ENCODE results near the gene ELAC1. TPM values are rescaled to one million over a fixed set of nuclear protein-coding genes. Genes with fewer than 3 reads are reported as not detected.
"Not testable (repeated sequence)": the region's sequence is repeated elsewhere in the genome, so short reads cannot be mapped to it uniquely, and the experiment has no call there.

The ELAC1 gene
- polyA plus RNA-seq, 3 donors: 16.3 to 18.9 (median 17.9) TPM

- DNase-seq (ENCODE audit: low read depth in 3 of 3, low spot score in 2 of 3): not testable (repeated sequence)
Measured at GRCh38 chr18:50972404-50972803, 4.6 kb downstream of the ELAC1 start.

DNA sequence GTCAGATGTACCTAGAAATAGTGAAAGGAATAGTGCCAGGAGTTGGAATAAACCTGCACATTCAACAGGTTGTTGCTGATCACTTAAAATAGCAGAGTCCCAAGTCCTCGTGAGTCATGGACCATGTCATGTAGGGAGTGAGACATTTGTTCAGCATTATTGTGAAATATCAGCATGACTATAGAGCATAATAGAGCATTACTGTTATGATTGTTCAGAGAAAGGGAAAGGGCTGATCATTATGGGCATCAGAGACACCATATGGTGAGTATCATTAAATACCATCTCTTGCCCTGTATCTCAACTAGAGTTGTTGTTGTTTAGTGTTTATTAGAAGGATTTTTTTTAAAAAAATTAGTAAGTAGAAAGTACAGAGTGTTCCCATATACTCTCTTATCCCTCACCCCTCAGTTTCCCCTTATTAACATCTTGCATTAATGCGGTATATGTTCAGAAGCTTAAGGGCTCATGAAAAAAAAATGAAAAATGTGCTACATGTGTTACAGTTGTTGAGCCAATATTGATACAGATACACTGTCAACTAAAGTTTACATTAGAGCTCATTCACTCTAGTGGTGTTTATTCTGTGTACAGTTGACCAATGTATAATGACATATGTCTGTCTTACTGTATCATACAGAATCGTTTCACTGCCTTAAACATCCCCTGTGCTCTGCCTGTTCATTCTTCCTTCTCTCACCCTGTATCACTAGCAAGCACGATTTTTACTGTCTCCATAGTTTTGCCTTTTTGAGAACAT, 5.7 kb downstream of the ELAC1 start:
- DNase-seq (ENCODE audit: low read depth in 3 of 3, low spot score in 2 of 3): no peak

DNA sequence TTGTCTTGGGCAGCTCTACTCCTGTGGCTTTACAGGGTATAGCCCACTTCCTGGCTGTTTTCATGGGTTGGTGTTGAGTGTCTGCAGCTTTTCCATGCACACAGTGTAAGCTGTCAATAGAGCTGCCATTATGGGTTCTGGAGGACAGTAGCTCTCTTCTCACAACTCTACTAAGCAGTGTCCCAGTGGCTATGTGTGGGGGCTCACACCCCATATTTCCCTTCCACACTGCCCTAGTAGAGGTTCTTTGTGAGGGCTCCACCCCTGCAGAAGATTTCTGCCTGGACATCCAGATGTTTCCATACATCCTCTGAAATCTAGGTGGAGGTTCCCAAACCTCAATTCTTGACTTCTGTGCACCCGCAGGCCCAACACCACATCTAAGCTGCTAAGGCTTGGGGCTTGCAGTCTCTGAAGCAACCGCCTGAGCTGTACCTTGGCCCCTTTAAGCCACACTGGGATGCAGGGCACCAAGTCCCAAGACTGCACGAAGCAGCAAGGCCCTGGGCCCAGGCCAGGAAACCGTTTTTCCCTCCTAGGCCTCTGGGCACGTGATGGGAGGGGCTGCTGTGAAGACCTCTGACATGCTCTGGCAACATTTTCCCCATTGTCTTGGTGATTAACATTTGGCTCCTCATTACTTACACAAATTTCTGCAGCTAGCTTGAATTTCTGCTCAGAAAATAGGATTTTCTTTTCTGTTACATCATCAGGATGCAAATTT, 9.4 kb downstream of the ELAC1 start:
- no peak for DNase-seq (ENCODE audit: low read depth in 3 of 3, low spot score in 2 of 3)

GRCh38 chr18:50981381-50981780, 13.5 kb downstream of the ELAC1 start:
- no peak for DNase-seq (ENCODE audit: low read depth in 3 of 3, low spot score in 2 of 3)

- DNase-seq (ENCODE audit: low read depth in 3 of 3, low spot score in 2 of 3): no peak
Measured at GRCh38 chr18:50982086-50982801, 14.4 kb downstream of the ELAC1 start.

DNA sequence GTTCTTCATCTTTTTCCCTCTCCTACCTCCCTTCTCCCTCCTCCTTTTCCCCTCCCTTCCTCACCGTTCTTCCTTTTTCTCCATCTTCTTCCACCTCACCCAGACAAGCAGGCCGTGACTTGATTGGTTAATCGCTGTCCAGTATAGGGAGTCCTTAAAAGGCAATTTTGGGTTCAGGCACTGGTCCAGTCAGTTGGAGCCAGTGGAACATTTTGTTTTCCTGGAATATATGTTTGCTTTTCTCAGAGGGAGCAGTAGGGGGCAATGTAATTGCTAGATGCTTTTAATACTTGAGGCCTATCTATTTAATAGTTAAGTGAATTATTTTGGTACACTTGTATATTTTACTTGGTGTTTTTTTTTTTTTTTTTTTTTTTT, 15.0 kb downstream of the ELAC1 start:
- DNase-seq (ENCODE audit: low read depth in 3 of 3, low spot score in 2 of 3): no peak

DNA sequence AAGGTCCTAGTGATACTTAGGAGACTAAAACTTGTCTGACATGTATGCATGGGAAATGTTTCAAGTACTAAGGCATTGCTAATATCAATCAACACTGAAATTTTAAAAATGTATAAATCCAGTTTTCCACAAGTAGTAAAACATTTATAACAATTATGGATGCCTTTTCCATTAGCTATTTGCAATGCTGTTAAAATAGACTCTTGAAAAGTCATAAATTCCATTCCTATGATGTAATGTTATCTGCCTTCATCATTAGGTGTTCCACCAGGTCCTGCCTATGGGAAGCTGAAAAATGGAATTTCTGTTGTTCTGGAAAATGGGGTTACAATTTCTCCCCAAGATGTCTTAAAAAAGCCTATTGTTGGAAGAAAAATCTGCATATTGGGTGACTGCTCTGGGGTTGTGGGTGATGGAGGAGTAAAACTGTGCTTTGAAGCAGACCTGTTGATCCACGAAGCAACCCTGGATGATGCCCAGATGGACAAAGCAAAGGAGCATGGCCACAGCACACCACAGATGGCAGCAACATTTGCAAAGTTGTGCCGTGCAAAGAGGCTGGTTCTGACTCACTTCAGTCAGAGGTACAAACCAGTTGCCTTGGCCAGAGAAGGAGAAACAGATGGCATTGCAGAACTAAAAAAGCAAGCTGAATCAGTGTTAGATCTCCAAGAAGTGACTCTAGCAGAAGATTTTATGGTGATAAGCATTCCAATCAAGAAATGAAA, 18.7 kb downstream of the ELAC1 start:
- no peak for DNase-seq (ENCODE audit: low read depth in 3 of 3, low spot score in 2 of 3)

DNA sequence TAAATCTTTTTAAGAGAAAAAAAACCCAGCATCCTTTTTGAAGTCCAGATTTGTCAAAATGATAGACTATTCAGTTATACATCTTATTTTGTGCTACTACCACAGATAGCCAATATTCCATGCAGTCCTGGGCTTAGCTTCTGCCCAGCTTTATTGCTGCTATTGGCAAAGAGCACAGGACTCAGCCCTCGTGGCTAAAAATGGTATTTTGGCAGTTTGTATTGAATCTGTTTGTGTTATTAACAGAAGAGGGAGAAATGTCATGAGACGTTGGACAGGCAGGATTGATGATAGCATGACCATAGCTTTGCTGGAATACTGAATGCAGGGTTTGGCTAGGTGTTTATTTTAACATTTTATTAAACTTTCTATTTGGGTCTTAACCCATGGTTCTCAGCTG, 19.4 kb downstream of the ELAC1 start:
- no peak for DNase-seq (ENCODE audit: low read depth in 3 of 3, low spot score in 2 of 3)

DNA sequence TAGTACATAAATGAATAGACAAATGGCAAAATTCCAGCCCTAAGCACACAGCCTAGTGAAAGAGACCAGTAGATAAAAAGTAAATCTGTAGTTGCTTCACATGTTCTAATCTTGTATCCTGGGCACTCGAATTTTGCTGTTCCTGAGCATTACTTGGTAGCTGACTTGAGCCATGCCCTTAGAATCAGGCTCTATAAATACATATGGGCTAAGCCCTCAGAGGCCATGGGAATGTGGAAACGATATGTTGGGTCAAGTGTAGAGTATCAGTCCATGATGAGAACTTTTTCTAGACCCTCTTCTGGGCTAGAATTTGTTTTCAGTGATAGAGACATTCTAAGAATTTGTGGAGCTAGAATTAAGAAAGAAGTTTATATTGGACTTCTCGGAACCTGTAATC, 21.9 kb downstream of the ELAC1 start:
- no peak for DNase-seq (ENCODE audit: low read depth in 3 of 3, low spot score in 2 of 3)

DNA sequence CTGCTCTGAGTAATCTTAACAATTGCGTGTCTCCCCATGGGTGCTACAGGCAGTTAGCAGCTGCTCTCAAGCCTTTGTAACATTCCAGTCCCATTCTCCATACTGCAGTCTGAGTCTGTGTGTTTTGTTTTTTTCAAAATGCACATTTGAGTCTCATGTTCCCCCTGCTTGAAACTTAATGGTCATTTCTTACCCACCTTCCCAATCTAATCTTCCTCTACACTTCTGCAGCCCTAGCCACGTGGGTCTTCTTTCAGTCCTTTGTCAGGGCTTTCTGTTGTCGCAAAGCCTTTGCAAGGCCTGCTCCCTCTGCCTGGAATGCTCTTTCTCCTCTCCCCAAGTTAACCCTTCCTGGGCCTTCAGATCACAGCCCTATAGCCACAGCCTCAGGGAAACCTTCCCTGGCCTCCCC, 24.5 kb downstream of the ELAC1 start:
- no peak for DNase-seq (ENCODE audit: low read depth in 3 of 3, low spot score in 2 of 3)

DNA sequence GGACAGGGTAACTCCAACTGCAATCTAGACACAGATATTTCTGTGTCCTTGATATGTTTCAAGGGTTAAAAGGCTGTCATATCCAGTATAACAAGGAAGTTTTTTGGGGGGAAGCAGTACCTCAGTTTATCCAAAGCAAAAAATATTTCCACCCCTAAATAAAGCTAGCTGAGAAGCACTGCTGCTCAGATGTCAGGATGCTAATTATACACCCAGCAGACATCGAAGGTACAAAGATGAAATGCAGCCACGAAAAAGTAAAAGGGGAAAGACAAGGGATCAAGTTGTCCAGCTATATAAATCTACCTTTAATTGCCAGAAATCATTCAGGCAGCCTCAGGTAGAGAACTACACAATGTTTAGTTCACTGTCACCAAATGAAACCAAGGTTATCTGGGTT, 26.2 kb downstream of the ELAC1 start:
- DNase-seq (ENCODE audit: low read depth in 3 of 3, low spot score in 2 of 3): no peak

DNA sequence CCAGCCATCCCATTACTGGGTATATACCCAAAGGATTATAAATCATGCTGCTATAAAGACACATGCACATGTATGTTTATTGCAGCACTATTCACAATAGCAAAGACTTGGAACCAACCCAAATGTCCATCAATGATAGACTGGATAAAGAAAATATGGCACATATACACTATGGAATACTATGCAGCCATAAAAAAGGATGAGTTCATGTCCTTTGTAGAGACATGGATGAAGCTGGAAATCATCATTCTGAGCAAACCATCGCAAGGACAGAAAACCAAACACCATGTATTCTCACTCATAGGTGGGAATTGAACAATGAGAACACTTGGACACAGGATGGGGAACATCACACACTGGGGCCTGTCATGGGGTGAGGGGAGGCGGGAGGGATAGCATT, 35.3 kb downstream of the ELAC1 start:
- not testable (repeated sequence) for DNase-seq (ENCODE audit: low read depth in 3 of 3, low spot score in 2 of 3)

DNA sequence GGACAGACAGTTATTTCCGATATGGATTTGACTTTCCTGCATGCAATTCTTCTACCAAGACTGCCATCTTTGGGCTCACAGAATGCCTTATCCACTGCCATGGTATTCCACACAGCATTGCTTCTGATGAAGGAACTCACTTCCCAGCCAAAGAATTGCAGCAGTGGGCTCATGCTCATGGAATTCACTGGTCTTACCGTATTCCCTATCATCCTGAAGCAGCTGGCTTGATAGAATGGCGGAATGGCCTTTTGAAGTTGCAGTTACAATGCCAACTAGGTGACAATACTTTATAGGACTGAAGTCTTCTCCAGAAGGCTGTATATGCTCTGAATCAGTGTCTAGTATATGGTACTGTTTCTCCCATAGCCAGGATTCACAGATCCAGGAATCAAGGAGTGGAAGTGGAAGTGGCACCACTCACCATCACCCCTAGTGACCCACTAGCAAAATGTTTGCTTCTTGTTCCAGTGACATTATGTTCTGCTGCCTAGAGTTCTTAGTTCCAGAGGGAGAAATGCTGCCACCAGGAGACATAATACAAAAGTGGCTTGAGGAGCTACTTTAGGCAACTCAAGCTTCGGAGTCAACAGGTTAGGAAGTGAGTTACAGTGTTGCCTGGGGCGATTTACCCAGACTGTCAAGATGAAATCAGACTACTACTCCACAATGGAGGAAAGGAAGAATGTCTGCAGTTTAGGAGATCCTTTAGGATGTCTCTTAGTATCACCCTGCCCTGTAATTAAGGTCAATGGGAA, 38.4 kb downstream of the ELAC1 start:
- DNase-seq (ENCODE audit: low read depth in 3 of 3, low spot score in 2 of 3): no peak

GRCh38 chr18:51006948-51007789, 39.3 kb downstream of the ELAC1 start:
- DNase-seq (ENCODE audit: low read depth in 3 of 3, low spot score in 2 of 3): no peak

- no peak for DNase-seq (ENCODE audit: low read depth in 3 of 3, low spot score in 2 of 3)
Measured at GRCh38 chr18:51007790-51008139, 39.9 kb downstream of the ELAC1 start.

DNA sequence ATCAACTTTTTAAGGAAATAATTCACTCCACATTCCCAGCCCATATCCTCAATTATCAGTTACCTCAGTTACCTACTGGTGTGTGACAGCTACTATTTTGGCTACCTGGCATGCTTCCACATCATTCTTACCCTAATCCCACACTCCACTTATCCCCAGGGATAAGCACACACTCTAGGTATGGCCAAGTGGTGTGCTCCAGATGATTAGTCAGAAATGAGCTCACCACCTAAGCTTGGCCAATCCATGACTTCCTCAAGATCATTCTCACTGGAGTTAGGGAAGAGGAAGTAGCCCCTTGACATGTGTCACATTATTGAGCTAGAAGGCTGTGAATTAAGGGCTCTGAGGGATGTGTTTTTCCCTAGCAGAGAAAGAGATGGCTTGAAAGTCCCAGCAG, 41.2 kb downstream of the ELAC1 start:
- no peak for DNase-seq (ENCODE audit: low read depth in 3 of 3, low spot score in 2 of 3)

DNA sequence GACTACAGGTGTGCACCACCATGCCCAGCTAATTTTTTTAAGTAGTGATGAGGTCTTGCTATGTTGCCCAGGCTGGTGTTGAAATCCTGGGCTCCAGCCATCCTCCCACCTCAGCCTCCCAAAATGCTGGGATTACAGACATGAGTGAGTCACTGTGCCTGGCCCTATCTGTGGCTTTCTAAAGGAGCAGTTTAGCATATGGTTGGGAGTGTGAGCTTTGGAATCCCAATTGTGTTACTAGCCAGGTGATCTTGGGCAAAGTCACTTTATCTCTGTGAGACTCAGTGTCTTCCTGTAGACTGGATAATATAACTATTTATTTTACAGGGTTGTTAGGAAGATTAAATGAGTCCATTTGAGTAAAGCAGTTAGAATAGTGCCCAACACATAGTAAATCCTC, 42.4 kb downstream of the ELAC1 start:
- no peak for DNase-seq (ENCODE audit: low read depth in 3 of 3, low spot score in 2 of 3)

- no peak for DNase-seq (ENCODE audit: low read depth in 3 of 3, low spot score in 2 of 3)
Measured at GRCh38 chr18:51011709-51012108, 43.9 kb downstream of the ELAC1 start.

- DNase-seq (ENCODE audit: low read depth in 3 of 3, low spot score in 2 of 3): no peak
Measured at GRCh38 chr18:51012441-51012840, 44.6 kb downstream of the ELAC1 start.

DNA sequence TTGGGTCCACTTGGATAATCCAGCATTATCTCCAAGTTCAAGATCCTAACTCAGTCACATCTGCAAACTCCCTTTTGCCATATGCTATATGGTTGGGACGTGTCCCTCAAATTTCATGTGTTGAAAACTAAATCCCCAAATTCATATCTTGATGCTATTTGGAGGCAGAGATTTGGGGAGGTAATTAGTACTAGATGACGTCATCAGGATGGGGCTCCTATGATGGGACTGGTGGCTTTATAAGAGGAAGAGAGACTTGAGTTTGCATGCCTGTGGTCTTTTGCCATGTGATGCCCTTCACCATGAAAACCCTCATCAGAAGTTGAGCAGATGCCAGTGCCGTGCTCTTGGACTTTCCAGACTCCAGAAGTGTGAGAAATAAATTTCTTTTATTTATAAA, 45.4 kb downstream of the ELAC1 start:
- DNase-seq (ENCODE audit: low read depth in 3 of 3, low spot score in 2 of 3): no peak
